PFSK-1 (cell line): ENCODE results near the gene CARD10.

Experiments
- TAF1 ChIP-seq: IDR thresholded peaks from 2 replicates; pipeline ENCODE4 v1.6.1; 2012; ENCODE audit warnings: low read length, control low read depth, borderline replicate concordance; ENCODE audit not compliant: insufficient read depth
- TF ChIP-seq, protein P1 (sequence below), 2 experiments: IDR thresholded peaks; 2 replicates each; pipeline versions ENCODE4 v1.6.1 to v1.8.0; 2011 to 2012; ENCODE audit warnings: low read depth in 2 of 2, low read length in 2 of 2, control low read depth in 1 of 2, inconsistent platforms in 1 of 2, mild to moderate bottlenecking in 1 of 2, moderate library complexity in 1 of 2; ENCODE audit not compliant: insufficient read depth in 1 of 2

DNA sequence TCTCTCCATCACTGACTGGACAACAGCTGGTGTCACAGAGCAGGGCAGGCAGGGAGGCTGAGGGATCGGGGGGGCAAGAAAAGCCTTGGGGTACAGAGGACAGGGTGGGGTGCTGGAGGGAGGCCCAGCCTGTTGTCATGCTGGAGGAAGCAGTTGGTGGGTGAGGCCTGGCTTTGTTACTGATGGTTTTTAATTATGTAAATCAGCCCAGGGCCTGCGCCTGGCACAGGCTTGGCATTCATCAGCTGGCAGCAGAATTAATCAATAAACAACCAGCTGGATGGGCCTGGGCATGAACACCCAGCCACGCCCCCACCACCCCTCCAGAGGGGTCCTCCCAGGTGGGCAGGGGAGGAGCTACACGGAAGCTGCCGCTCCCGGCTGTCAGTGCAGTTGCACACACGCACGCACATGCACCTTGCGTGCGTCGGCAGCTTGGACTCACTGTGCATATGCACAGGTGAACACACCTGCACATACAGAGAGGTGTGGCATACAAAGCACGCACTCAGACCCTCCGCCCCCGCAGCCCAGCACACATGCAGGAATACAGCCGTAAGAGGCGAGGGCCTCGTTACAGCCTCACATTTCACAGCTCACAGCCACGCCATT, 70.6 kb downstream of the CARD10 start:
- TF ChIP-seq, protein P1, sequence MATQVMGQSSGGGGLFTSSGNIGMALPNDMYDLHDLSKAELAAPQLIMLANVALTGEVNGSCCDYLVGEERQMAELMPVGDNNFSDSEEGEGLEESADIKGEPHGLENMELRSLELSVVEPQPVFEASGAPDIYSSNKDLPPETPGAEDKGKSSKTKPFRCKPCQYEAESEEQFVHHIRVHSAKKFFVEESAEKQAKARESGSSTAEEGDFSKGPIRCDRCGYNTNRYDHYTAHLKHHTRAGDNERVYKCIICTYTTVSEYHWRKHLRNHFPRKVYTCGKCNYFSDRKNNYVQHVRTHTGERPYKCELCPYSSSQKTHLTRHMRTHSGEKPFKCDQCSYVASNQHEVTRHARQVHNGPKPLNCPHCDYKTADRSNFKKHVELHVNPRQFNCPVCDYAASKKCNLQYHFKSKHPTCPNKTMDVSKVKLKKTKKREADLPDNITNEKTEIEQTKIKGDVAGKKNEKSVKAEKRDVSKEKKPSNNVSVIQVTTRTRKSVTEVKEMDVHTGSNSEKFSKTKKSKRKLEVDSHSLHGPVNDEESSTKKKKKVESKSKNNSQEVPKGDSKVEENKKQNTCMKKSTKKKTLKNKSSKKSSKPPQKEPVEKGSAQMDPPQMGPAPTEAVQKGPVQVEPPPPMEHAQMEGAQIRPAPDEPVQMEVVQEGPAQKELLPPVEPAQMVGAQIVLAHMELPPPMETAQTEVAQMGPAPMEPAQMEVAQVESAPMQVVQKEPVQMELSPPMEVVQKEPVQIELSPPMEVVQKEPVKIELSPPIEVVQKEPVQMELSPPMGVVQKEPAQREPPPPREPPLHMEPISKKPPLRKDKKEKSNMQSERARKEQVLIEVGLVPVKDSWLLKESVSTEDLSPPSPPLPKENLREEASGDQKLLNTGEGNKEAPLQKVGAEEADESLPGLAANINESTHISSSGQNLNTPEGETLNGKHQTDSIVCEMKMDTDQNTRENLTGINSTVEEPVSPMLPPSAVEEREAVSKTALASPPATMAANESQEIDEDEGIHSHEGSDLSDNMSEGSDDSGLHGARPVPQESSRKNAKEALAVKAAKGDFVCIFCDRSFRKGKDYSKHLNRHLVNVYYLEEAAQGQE (IDR thresholded peaks at IDR 0.05; ENCODE audit: insufficient read depth in 1 of 2, low read depth in 2 of 2, low read length in 2 of 2) = no peak
- no peak for TF ChIP-seq TAF1
